ENCODE data around the gene BCAP31. TPM values are rescaled to one million over a fixed set of nuclear protein-coding genes. Genes with fewer than 3 reads are reported as not detected.
"Not testable (repeated sequence)": the region's sequence is repeated elsewhere in the genome, so short reads cannot be mapped to it uniquely, and the experiment has no call there.

BCAP31 gene
- total RNA-seq, 2 experiments from 2014 or later, result 42.1 to 43.1 TPM

- DNase-seq, result no peak
- POLR2A ChIA-PET, result no interaction called here
Observed at GRCh38 chrX:153746359-153746758, 22.2 kb upstream of the BCAP31 start.

GRCh38 chrX:153745067-153745433 is 20.9 kb upstream of the BCAP31 start:
- DNase-seq; intact Hi-C loops (cut with DNase I, micrococcal nuclease); ATAC-seq (ENCODE audit: poor library complexity); H3K9me3 ChIP-seq (ENCODE audit: control insufficient read depth in 1 of 2, insufficient read depth in 1 of 2, low read length in 2 of 2); CTCF ChIA-PET; H3K27me3 Mint-ChIP-seq; H3K27me3 ChIP-seq (ENCODE audit: control insufficient read depth in 1 of 2, insufficient read depth in 2 of 2, low read length in 2 of 2); H3K9me3 Mint-ChIP-seq; H3K27ac ChIP-seq (ENCODE audit: low read depth in 1 of 2, low read length in 2 of 2); POLR2A ChIA-PET; H3K4me3 ChIP-seq (ENCODE audit: low read length); H3K36me3 Mint-ChIP-seq (ENCODE audit: low read depth); H3K27ac Mint-ChIP-seq; H3K36me3 ChIP-seq (ENCODE audit: insufficient read depth, low read length); H3K4me3 Mint-ChIP-seq: not testable (repeated sequence)
- peaks cover 16% of the 10 kb centered on the region for H3K4me1 ChIP-seq (ENCODE audit: insufficient read depth, low read length)
- H3K4me1 Mint-ChIP-seq (ENCODE audit: low read depth), result peaks cover 10% of the 10 kb centered on the region

More at GRCh38 chrX:153746359-153746758, 22.2 kb upstream of the BCAP31 start:
- H3K4me3 Mint-ChIP-seq, result no peak overlapping the region
- intact Hi-C loops (cut with DNase I, micrococcal nuclease), result no loop called here
- H3K4me1 ChIP-seq (ENCODE audit: insufficient read depth, low read length), result peaks cover 3% of the 10 kb centered on the region
- no peaks in the 10 kb centered on the region for H3K36me3 Mint-ChIP-seq (ENCODE audit: low read depth)
- CTCF ChIA-PET, result no interaction called here
- H3K27ac ChIP-seq (ENCODE audit: low read depth in 1 of 2, low read length in 2 of 2), result no peak overlapping the region
- no peak for ATAC-seq (ENCODE audit: poor library complexity)
- H3K9me3 Mint-ChIP-seq, result no peaks in the 10 kb centered on the region
- no peaks in the 10 kb centered on the region for H3K27me3 ChIP-seq (ENCODE audit: control insufficient read depth in 1 of 2, insufficient read depth in 2 of 2, low read length in 2 of 2)
- H3K4me1 Mint-ChIP-seq (ENCODE audit: low read depth), result peaks cover under 1% of the 10 kb centered on the region
- H3K27ac Mint-ChIP-seq, result no peak overlapping the region
- no peak for TF ChIP-seq CTCF (IDR thresholded peaks at IDR 0.05)
- H3K27me3 Mint-ChIP-seq, result no peaks in the 10 kb centered on the region
- no peaks in the 10 kb centered on the region for H3K9me3 ChIP-seq (ENCODE audit: control insufficient read depth in 1 of 2, insufficient read depth in 1 of 2, low read length in 2 of 2)
- no peaks in the 10 kb centered on the region for H3K36me3 ChIP-seq (ENCODE audit: insufficient read depth, low read length)
- no peak overlapping the region for H3K4me3 ChIP-seq (ENCODE audit: low read length)

- no peak overlapping the region for H3K4me3 Mint-ChIP-seq
- no peaks in the 10 kb centered on the region for H3K9me3 Mint-ChIP-seq
- DNase-seq (peak in 3 of 14 experiments; percentile 24 to 40 (median 37)), ATAC-seq (ENCODE audit: poor library complexity) (no peak)
- intact Hi-C loops (cut with DNase I, micrococcal nuclease), result no loop called here
- POLR2A ChIA-PET, result no interaction called here
- Histone ChIP-seq H3K4me3 (ENCODE audit: low read length) (no peak overlapping the region), H3K27ac (ENCODE audit: low read depth in 1 of 2, low read length in 2 of 2) (no peak overlapping the region), H3K27me3 (ENCODE audit: control insufficient read depth in 1 of 2, insufficient read depth in 2 of 2, low read length in 2 of 2) (no peaks in the 10 kb centered on the region), H3K9me3 (ENCODE audit: control insufficient read depth in 1 of 2, insufficient read depth in 1 of 2, low read length in 2 of 2) (no peaks in the 10 kb centered on the region), H3K36me3 (ENCODE audit: insufficient read depth, low read length) (no peaks in the 10 kb centered on the region), H3K4me1 (ENCODE audit: insufficient read depth, low read length) (peaks cover 22% of the 10 kb centered on the region)
- no peaks in the 10 kb centered on the region for H3K27me3 Mint-ChIP-seq
- no peak overlapping the region for H3K27ac Mint-ChIP-seq
- TF ChIP-seq CTCF (IDR thresholded peaks at IDR 0.05), result no peak
- CTCF ChIA-PET, result no interaction called here
- H3K36me3 Mint-ChIP-seq (ENCODE audit: low read depth), result no peaks in the 10 kb centered on the region
- peaks cover 14% of the 10 kb centered on the region for H3K4me1 Mint-ChIP-seq (ENCODE audit: low read depth)
Observed at GRCh38 chrX:153744210-153745066, 20.3 kb upstream of the BCAP31 start.

GRCh38 chrX:153743468-153744209 is 19.5 kb upstream of the BCAP31 start:
- intact Hi-C loops (cut with DNase I, micrococcal nuclease); H3K9me3 ChIP-seq (ENCODE audit: control insufficient read depth in 1 of 2, insufficient read depth in 1 of 2, low read length in 2 of 2); H3K27me3 Mint-ChIP-seq; DNase-seq; H3K9me3 Mint-ChIP-seq; H3K4me3 ChIP-seq (ENCODE audit: low read length); CTCF ChIA-PET; H3K27ac ChIP-seq (ENCODE audit: low read depth in 1 of 2, low read length in 2 of 2); H3K36me3 Mint-ChIP-seq (ENCODE audit: low read depth); H3K4me3 Mint-ChIP-seq; H3K27me3 ChIP-seq (ENCODE audit: control insufficient read depth in 1 of 2, insufficient read depth in 2 of 2, low read length in 2 of 2); ATAC-seq (ENCODE audit: poor library complexity); H3K27ac Mint-ChIP-seq; H3K36me3 ChIP-seq (ENCODE audit: insufficient read depth, low read length); POLR2A ChIA-PET: not testable (repeated sequence)
- H3K4me1 Mint-ChIP-seq (ENCODE audit: low read depth), result peaks cover 14% of the 10 kb centered on the region
- H3K4me1 ChIP-seq (ENCODE audit: insufficient read depth, low read length), result peaks cover 26% of the 10 kb centered on the region

- POLR2A ChIA-PET; H3K27me3 Mint-ChIP-seq; H3K36me3 Mint-ChIP-seq (ENCODE audit: low read depth); DNase-seq; H3K9me3 ChIP-seq (ENCODE audit: control insufficient read depth in 1 of 2, insufficient read depth in 1 of 2, low read length in 2 of 2); H3K4me3 ChIP-seq (ENCODE audit: low read length); H3K9me3 Mint-ChIP-seq; H3K27me3 ChIP-seq (ENCODE audit: control insufficient read depth in 1 of 2, insufficient read depth in 2 of 2, low read length in 2 of 2); CTCF ChIA-PET; H3K27ac ChIP-seq (ENCODE audit: low read depth in 1 of 2, low read length in 2 of 2); H3K4me3 Mint-ChIP-seq; intact Hi-C loops (cut with DNase I, micrococcal nuclease); H3K36me3 ChIP-seq (ENCODE audit: insufficient read depth, low read length); H3K27ac Mint-ChIP-seq; ATAC-seq (ENCODE audit: poor library complexity): not testable (repeated sequence)
- H3K4me1 Mint-ChIP-seq (ENCODE audit: low read depth), result peaks cover 14% of the 10 kb centered on the region
- peaks cover 26% of the 10 kb centered on the region for H3K4me1 ChIP-seq (ENCODE audit: insufficient read depth, low read length)
Observed at GRCh38 chrX:153742796-153743467, 18.7 kb upstream of the BCAP31 start.
